Muscle of arm (tissue), 12 donors: Measurements from ENCODE around the gene RNF169. TPM values are rescaled to one million over a fixed set of nuclear protein-coding genes. Genes with fewer than 3 reads are reported as not detected.
A peak's percentile ranks its signal among the peaks of the same experiment; 100 is the strongest.
"Not testable (repeated sequence)": the region's sequence is repeated elsewhere in the genome, so short reads cannot be mapped to it uniquely, and the experiment has no call there.

Source experiments
- DNase-seq: peaks from one replicate; pipeline ENCODE4 v3.0.0-alpha.2; 2013
- polyA plus RNA-seq, 12 donors: library from polyadenylated mRNA; unstranded; fragments of 120-200 nt; gene quantifications; one replicate each; pipeline ENCODE4 v1.2.1, GENCODE V29; 2013; ENCODE audit not compliant: insufficient read length in 12 of 12

The RNF169 gene
- polyA plus RNA-seq, 12 donors, result 8.2 to 15.2 (median 13.0) TPM; not detected in 1

DNA sequence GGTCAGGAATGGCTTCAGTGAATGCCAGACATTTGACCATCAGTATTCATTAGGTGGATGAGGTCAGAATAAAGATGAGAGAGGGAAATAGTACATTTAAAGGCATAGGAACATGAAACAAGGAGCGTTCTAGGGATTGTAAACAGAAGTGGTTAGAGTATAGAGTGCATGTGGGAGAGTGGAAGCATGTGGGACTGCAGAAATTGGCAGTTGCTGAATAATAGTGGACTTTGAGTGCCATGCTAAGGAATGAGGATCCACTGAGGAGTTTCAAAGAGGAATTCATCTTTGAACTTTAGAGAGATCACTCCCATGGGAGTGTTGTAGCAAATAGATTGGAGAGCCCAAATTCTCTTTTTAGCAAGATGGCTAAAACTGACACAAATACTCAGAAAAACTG, 7.9 kb downstream of the RNF169 start:
- no peak for DNase-seq

DNA sequence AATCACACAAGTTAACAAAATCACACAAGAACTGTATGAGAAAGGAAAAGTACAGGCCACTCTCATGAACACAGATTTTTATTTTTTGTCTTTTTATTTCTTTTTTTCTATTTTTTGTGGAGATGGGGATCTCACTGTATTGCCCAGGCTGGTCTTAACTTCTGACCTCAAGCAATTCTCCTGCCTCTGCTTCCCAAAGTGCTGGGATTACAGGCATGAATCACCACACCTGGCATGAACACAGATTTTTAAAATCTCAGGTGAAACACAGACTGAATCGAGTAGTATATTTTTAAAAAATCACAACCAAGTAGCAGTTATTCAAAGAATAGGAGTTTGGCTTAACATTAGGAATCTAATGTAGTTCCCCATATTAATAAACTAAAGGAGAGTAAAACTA, 18.3 kb downstream of the RNF169 start:
- no peak for DNase-seq

DNA sequence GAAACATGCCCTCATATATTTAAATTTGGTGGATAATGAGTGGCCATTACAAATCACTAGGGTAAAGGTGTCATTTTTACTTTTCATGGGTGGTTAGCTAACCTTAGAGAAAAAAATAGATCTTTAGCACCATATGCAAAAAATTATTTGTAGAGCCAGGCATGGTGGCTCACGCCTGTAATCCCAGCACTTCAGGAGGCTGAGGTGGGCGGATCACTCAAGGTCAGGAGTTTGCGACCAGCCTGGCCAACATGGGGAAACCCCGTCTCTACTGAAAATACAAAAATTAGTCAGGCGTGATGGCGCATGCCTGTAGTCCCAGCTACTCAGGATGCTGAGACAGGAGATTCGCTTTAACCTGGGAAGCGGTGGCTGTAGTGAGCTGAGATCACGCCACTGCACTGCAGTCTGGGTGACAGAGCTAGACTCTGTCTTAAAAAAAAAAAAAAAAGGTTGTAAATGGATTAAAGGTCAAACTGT, 19.6 kb downstream of the RNF169 start:
- DNase-seq, result not testable (repeated sequence)

DNA sequence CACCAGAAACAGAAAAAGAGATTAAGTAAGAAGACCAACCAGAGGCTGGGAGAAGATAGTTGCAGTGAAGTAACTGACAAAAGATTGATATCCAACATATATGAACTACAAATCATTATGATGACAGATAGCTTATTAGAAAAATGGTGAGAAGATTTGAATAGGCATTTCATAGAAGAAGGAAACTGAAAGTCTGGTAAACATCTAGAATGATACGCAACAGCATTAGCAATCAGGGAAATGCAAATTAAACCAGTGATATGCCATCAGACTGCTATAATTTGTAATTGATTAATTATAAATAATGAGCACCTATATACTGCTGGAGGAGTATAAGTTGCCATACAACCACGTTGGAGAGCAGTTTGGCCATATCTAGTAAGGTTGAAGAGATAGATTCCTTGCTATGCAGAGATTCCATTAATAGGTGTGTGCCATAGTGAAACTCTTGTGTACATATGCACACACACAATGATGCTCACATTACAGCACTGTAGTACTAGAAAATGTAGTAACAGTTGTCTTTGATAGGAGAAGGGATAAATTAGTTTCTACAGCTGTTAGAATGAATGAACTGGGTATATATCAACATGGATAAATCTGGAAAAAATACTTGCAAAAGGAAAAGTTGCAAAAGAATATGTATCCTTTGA, 20.5 kb downstream of the RNF169 start:
- no peak for DNase-seq

GRCh38 chr11:74770456-74770855, 21.8 kb downstream of the RNF169 start:
- DNase-seq, result no peak

GRCh38 chr11:74771139-74771538, 22.5 kb downstream of the RNF169 start:
- no peak for DNase-seq

GRCh38 chr11:74773476-74773875, 24.8 kb downstream of the RNF169 start:
- DNase-seq, result no peak

DNA sequence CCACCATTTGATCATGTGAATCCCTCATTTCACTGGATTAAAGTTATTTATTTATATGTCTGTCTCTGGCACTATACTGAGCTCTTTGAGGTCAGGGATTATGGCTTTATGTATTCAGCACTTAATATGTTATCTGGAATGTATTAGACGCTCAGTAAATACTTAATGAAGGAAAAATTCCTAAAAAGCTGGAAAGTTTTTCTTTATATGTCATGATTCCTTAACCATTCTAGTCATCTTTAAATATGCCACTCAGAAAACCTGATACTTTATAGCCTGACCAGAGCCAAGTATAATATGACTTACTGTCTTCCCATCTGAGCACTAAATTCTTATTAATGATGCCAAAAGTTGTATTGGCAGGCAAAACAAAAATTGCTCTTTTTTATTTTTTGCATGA, 27.1 kb downstream of the RNF169 start:
- DNase-seq, result no peak

DNA sequence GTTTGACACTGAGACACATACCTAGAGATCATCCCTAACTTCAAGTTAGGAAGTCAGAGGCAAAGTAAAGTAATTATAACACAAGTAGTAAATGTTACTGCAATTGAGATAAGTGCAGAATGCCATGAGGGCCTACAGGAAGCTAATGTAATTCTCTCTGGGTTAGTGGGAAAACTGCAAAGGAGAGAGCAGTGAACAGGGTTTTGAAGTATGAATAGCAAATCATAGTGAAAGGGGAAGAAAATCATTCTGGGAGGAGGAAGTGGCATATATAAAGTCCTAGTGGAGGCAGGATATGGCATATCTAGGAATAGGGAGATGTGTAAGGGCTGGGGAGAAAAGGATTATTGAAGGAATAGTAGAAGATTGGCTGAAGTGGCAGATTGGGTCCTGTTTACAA, 27.9 kb downstream of the RNF169 start:
- DNase-seq, result no peak

DNA sequence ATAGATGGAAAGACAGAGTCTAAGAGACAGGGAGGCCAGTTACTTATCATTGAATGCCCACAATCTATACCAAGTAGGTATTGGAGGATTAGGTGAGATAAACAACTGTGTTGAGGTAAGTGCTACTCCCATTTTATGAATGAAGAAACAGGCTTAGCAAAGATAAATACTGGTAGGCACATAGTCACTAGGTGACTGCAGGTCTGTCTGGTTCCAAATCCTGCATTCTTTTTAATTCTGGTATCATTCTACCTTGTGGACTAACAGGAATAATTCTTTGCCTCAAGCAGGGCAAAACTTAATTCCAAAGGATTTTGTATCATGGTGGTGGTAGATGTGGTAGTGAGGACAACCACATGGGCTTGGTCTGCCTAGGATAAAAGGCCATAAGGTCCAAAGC, 28.4 kb downstream of the RNF169 start:
- DNase-seq, result no peak

DNA sequence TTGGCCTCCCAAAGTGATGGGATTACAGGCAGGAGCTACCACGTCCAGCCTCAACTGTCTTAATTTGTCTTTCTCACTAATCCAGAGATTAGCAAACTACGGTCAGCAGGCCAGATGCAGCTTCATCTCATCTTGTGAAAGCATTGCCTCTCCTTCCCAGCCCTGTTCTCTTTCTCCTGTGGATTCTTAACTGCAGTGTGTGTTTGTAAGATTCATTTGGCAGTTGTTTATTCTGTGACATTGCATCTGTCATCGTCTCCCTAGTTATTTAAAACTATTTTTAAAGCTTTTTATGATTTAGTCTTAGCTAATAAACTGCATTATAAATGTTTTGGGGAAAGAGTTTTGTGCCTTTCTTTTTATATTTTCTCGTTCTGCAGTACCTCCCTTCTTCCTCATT, 29.2 kb downstream of the RNF169 start:
- DNase-seq, result no peak

GRCh38 chr11:74778581-74778980, 29.9 kb downstream of the RNF169 start:
- no peak for DNase-seq

DNA sequence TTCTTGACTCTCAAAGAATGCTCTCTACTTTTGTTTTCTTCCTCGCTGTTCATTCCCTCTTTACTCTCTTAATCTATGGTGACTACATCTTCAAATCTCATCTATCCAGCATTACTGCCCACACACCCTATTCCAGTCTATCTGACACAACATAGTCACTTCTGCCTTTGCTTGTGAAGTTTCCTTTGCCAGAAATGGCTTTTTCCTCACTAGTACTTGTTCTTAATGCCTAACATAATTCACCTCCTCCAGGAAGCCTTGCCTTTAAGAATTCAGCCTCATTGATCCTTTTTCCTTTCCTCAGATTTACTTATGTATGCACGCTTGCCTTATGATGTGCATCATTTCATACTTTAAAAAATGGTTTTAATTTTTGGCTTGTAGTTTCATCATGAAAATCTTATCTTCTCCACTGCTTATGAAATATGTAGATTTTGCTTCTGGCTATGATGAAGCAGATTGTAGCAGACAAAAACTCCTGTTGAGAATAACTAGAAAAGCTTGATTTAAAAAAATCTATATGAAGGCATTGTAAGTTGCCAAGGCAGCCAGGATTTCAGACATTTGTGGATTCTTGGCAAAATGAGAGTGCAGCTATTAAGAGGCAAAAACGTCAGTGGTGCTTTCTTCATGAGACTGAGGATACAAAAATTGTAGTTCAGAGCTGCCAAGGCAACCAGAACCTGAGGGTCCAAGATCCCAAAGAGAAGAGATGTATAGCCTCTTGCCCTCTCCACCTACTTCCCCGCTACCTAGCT, 31.8 kb downstream of the RNF169 start:
- peak; percentile 4 for DNase-seq

DNA sequence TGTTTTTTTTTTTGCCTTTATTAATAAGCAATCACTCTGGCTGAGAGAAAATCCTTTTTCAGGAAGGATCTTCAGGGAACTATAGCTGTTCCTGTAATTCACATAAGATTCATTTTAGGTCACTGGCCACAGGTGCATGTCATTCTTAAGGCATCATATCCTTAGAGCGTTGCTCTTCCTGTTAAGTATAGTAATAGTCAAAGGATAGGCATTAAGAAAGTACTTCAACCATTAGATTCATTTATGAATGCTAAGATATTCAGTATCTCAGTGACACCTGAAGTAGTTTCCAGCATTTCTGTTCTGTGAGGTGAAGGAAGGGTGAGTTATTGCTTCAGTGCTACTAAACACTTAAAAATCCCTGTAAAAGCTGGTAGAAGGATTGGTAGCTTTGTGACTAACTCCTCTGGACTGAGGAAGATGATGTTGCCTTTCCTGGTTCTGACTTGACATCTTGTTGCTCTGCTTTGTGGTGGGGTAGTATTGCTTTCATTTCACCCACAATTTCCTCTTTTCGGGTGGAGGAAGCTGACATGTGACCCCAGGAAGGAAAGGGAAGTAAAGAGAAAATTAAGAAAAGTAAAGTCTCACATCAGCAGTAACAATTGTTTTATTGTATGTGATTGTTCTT, 34.7 kb downstream of the RNF169 start:
- DNase-seq, result peak; percentile 10

DNA sequence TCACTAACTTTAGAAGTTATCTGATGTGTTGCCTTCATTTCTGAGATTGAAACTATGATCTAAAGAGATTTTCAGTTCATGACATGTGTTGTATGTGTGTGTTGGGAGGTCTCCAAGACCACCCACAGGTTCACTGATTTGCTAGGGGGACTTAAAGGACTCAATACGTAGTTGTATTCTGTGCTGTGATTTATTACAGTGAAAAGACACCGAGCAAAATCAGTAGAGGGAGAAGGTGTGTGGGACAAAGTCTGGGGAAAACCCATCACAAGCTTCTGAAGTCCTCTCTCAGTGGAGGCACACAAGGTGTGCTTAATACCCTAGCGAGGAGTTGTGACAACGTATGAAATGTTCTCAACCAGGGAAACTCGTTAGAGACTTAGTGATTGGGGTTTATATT, 35.6 kb downstream of the RNF169 start:
- DNase-seq, result no peak

- no peak for DNase-seq
Observed at GRCh38 chr11:74784726-74785125, 36.1 kb downstream of the RNF169 start.

- no peak for DNase-seq
Observed at GRCh38 chr11:74786574-74786973, 37.9 kb downstream of the RNF169 start.

- no peak for DNase-seq
Observed at GRCh38 chr11:74791333-74792100, 42.9 kb downstream of the RNF169 start.

GRCh38 chr11:74806267-74806666, 57.6 kb downstream of the RNF169 start:
- DNase-seq, result no peak

DNA sequence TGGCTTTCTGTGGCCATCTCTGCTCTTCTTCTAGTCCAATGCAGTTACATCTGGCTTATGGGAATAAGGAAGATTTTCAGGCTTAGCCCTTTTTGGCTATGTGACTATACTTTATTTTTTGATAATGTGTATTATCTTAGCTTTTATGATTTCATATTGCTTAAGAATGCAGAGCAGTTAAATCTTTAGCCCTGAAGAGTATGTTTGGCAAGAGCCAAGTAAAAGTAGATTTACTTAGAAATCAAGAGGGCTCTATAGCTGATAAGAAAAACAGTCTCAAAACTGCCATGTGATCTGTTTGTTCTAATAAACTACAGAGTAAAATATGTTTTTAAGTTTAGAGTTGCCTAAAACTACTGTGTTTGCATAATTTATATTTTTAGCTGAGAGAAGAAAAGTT, 61.2 kb downstream of the RNF169 start:
- no peak for DNase-seq

DNA sequence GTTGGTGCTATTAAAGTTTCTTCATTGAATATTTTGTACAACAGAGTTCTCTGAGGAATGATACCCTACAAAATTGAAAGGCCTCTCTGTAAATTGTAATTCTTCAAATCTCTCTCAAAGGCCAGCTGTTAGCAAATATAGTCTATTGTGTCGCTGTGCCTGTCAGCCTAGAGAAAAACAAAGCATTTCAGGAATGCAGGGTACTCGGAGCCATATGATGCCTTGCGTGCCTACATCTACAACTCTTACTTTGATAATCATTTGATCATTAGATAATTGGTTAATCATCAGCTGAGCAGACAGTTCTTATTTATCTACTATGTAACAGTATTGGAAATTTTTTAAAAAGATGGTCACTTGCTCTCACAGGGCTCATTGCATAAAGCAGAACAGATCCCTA, 67.3 kb downstream of the RNF169 start:
- DNase-seq, result no peak

DNA sequence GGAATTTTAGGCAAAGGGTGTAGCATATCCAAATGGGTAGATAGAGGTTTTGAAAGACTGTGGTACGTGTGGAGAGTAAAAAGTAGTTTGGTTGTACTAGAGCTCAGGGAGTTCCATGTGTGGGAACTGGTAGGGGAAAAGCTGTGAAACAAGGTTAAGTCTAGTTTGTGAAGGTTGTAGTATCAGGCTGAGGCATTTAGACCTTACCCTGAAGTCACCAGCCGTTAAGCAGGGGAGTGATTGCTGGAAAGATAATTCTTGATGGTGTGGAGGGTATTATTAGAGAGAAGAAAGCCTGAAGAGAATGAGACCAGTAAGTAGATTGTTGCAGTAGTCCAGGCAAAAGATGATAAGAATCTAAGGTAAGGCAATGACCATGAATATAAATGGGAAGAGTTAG, 68.0 kb downstream of the RNF169 start:
- no peak for DNase-seq
